Right ventricle myocardium inferior (tissue), 1 donor: ENCODE measurements around the gene TMCC3. TPM values are rescaled to one million over a fixed set of nuclear protein-coding genes. Genes with fewer than 3 reads are reported as not detected.
A peak's percentile ranks its signal among the peaks of the same experiment; 100 is the strongest.
"Not testable (repeated sequence)": the region's sequence is repeated elsewhere in the genome, so short reads cannot be mapped to it uniquely, and the experiment has no call there.

Experiments used
- ATAC-seq: fragments of 200-7000 bp; cut with Tn5 transposase; one replicate; pipeline ENCODE4 v1.9.1; 2020; ENCODE audit warnings: mild to moderate bottlenecking, moderate library complexity
- DNase-seq: peaks from one replicate; pipeline ENCODE4 v3.0.0; 2021; ENCODE audit errors: missing footprints
- intact Hi-C: fragments of 100-400 bp; cut with DNase I; formaldehyde crosslinking; loops from one replicate; pipeline ENCODE4 v1.11.0; 2022
- long read RNA-seq: library from polyadenylated mRNA; unstranded; transcript quantifications from one replicate; pipeline ENCODE4 v2.0.0, GENCODE V29; 2021
- total RNA-seq: library from RNA; stranded (reverse); fragmentation: NEBNext Ultra II Directional; extraction: Animal tissue kit (Norgen Biotek cat#: 25700); gene quantifications from one replicate; pipeline ENCODE4 v1.2.1, GENCODE V29; 2021
- donor health status: DM: no; HTN: yes; CAD: no; lungs with severe emphysema.

Gene TMCC3, protein sequence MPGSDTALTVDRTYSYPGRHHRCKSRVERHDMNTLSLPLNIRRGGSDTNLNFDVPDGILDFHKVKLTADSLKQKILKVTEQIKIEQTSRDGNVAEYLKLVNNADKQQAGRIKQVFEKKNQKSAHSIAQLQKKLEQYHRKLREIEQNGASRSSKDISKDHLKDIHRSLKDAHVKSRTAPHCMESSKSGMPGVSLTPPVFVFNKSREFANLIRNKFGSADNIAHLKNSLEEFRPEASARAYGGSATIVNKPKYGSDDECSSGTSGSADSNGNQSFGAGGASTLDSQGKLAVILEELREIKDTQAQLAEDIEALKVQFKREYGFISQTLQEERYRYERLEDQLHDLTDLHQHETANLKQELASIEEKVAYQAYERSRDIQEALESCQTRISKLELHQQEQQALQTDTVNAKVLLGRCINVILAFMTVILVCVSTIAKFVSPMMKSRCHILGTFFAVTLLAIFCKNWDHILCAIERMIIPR
- total RNA-seq, result 1.5 TPM
- long read RNA-seq, full-length matches to known transcripts, result 2 of 2 reads
- long read RNA-seq, partial matches to known transcripts, result 0 of 2 reads
- long read RNA-seq, other reads (novel, unspliced or antisense), result 0 of 2 reads

GRCh38 chr12:94650143-94651056 lies at the start of gene TMCC3:
TSS of gene TMCC3 (minus strand) at chr12:94650557. CDS start at chr12:94650430, 127 bp downstream.
- DNase-seq (peak; percentile 83), ATAC-seq (peak; percentile 82)
- intact Hi-C loops, result loop anchor here (10.0 kb wide), 1 partner anchor 104 kb away; no protein-coding TSS in a partner anchor

DNA sequence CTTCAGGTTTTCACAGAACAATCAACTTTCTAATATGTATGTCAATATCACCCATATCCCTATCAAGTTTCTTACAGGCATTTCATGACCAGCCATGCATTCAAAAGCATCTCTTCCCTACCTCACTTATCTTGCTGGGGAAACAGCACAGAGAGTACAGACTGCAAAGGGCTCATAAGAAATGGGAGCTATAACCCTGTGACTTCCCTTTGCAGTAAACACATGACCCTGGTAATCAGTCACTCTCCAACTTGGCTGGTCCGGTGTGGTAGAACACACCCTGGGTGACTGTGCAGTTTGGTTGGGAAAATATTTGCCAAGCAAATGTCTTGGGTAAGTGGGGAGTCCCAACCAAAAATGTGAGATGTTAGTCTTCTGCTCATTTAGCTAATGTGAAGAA lies 49.4 kb upstream of the TMCC3 start:
- intact Hi-C loops, result no loop called here
- DNase-seq, result no peak
- no peak for ATAC-seq

DNA sequence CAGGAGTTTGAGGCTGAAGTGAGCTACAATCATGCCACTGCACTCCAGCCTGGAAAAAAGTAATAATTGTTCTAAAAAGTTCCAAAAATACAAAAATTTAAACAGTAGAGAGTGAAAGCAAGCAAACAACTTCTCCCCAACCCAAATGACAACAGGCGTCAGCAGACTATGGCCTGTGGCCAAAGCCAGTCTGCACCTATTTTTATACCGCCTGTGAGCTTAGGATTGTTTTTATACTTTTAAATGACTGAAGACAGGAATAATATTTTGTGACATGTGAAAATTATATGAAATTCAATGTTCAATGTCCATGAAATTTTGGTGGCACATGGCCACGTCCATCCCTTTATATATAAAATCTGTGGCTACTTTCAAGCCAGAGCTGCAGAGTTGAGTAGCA lies 48.2 kb upstream of the TMCC3 start:
- DNase-seq, result no peak
- intact Hi-C loops, result no loop called here
- no peak for ATAC-seq

DNA sequence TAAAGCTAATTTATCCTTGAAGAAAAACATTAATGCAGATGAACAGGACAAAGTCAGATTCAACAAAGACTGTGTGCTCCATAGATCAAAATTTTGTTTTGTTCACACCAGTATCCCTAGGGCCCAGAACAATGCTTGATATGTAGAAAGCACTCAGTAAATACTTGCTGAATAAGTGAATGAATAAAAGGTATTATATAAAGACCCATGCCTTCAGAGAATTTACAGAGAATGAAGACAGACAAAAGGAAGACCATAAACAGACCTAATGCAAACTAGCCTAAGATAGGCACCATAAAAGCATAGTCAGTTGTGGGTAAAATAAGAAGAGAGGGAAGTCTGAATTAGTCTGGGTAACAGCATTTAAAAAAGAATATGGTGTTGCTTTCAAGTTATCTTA lies 47.3 kb upstream of the TMCC3 start:
- DNase-seq (no peak), ATAC-seq (no peak)
- intact Hi-C loops, result no loop called here

GRCh38 chr12:94694732-94695131 lies 44.4 kb upstream of the TMCC3 start:
- no peak for ATAC-seq
- intact Hi-C loops, result no loop called here

DNA sequence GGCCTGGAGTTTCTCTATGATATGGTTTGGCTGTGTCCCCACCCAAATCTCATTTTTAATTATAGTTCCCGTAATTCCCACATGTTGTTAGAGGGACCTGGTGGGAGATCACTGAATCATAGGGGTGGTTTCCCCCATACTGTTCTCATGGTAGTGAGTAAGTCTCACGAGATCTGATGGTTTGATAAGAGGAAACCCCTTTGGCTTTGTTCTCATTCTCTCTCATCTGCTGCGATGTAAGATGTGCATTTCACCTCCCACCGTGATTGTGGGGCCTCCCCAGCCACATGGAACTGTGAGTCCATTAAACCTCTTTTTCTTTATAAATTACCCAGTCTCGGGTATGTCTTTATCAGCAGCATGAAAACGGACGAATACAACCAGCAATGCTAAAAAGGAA lies 42.5 kb upstream of the TMCC3 start:
- DNase-seq, ATAC-seq, intact Hi-C loops: not testable (repeated sequence)

More at GRCh38 chr12:94694732-94695131, 44.4 kb upstream of the TMCC3 start:
- no peak for DNase-seq

GRCh38 chr12:94690198-94690771 lies 39.9 kb upstream of the TMCC3 start:
- DNase-seq (no peak), ATAC-seq (peak; percentile 58)
- intact Hi-C loops, result no loop called here

- DNase-seq (peak; percentile 62), ATAC-seq (peak; percentile 61)
- intact Hi-C loops, result no loop called here
Observed at GRCh38 chr12:94689646-94690036, 39.3 kb upstream of the TMCC3 start.

DNA sequence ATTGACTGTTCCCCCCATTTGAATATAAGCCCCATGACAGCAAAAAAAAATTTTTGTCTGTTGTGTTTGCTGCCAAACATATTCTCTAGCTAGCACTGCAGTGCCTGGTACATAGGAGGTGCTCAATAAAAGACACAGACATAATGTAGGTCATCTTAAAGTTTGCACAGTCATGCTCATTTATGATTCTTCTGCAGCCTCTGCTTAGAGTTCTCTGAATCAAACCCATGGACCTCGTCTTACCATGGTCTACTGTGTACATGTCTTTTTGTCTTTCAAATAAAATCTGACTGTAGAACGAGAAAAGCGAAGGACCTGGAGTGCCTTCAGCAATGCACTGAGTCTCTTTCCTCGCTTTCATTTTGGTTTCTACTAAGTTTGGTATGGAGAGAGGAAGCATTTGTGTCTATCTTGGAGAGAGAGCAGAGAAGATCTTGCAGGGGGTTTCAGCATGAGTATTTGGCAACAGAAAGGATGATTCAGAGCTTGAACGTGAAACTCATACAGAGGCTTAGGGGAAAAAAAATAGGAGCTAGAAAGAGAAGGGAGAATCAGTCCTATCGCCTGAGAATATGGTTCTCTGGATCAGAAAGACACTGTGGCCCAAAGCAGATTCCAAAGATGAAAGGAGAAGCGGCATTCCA lies 38.8 kb upstream of the TMCC3 start:
- DNase-seq (no peak), ATAC-seq (peak; percentile 13)
- intact Hi-C loops, result no loop called here

DNA sequence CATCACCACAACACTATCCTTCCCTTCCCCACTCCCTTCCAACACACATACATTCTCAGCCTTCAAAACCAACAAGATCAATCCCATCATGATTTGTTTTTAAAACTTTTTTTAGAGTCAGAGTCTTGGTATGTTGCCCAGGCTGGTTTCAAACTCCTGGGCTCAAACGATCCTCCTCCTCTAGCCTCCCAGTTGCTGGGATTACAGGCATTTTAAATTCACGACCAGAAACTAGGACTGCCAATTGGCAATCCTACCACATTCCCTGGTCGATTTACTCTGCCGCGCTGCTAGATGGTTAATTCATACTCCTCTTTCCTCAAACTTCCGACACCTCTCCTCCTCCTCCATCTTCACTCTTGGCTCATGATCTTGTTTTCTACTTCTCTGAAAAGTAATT lies 37.5 kb upstream of the TMCC3 start:
- ATAC-seq (no peak), DNase-seq (no peak)
- intact Hi-C loops, result no loop called here

- DNase-seq (no peak), ATAC-seq (no peak)
- intact Hi-C loops, result no loop called here
Observed at GRCh38 chr12:94686834-94687628, 36.7 kb upstream of the TMCC3 start.

DNA sequence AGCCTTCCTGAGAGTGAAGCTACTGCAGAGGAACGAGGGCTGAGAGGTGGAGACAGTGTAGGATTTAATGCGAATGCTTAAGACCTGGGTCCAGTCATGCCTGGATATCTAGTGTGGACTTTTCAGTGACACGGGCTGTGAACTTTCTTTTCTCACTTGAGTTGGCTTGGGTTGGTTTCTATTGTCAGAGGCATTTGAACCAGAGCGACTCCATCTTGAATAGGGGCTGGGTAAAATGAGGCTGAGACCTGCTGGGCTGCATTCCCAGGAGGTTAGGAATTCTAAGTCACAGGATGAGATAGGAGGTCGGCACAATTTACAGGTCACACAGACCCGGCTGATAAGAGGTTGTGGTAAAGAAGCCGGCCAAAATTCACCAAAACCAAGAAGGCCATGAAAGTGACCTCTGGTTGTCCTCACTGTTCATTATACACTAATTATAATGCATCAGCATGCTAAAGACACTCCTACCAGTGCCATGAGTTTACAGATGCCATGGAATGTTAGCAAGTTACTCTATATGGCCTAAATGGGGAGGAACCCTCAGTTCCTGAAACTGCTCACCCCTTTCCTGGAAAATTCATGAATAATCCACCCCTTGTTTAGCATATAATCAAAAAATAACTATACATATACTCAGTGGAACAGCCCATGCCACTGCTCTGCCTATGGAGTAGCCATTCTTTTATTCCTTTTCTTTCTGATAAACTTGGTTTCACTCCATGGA lies 34.2 kb upstream of the TMCC3 start:
- DNase-seq (no peak), ATAC-seq (no peak)
- intact Hi-C loops, result no loop called here

GRCh38 chr12:94679554-94680195 lies 29.3 kb upstream of the TMCC3 start:
- intact Hi-C loops, result no loop called here
- DNase-seq, result no peak
- no peak for ATAC-seq

GRCh38 chr12:94678849-94679248 lies 28.5 kb upstream of the TMCC3 start:
- ATAC-seq, result no peak

GRCh38 chr12:94678379-94678778 lies 28.0 kb upstream of the TMCC3 start:
- intact Hi-C loops, result no loop called here
- DNase-seq (peak; percentile 66), ATAC-seq (no peak)

More at GRCh38 chr12:94678849-94679248, 28.5 kb upstream of the TMCC3 start:
- DNase-seq, result no peak
- intact Hi-C loops, result no loop called here

- intact Hi-C loops, result no loop called here
- ATAC-seq (no peak), DNase-seq (no peak)
Observed at GRCh38 chr12:94677778-94678177, 27.4 kb upstream of the TMCC3 start.

- ATAC-seq (no peak), DNase-seq (no peak)
- intact Hi-C loops, result no loop called here
Observed at GRCh38 chr12:94676922-94677321, 26.6 kb upstream of the TMCC3 start.
